ENCODE results near the gene PARD3.
"Not testable (repeated sequence)": the region's sequence is repeated elsewhere in the genome, so short reads cannot be mapped to it uniquely, and the experiment has no call there.

PARD3 gene

DNA sequence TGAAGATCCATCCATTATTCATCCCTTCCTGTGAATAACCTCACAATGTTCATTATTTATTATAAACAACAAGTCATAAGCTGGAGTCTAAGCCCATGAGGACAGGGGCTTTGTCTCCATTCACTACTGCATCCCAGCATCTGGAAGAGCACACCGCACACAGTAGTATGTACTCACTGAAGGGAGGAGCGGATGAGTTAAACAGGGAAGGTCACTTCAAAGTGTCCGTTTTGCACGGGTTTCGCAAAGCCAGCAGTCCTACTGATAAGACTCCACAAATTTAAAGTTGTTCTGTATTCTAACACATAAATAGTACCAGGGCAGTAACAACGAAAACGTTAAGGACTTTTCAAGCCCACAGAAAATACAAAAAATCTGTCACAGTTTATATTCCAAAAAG, 167.9 kb downstream of the PARD3 start:
- no peak overlapping the region for H3K27ac ChIP-seq
- no peaks in the 10 kb centered on the region for H3K27me3 ChIP-seq (ENCODE audit: insufficient read depth, low read depth)
- H3K79me2 ChIP-seq (ENCODE audit: insufficient read depth, low read depth) = peaks cover 5% of the 10 kb centered on the region; the same call in 1 of the 2 replicates
- H3K4me3 ChIP-seq (IDR thresholded peaks at IDR 0.05; ENCODE audit: insufficient read depth, low read depth, low read length) = no peak overlapping the region
- H3K36me3 ChIP-seq (ENCODE audit: insufficient read depth) = no peaks in the 10 kb centered on the region
- no peaks in the 10 kb centered on the region for H3K4me1 ChIP-seq (ENCODE audit: low read depth, poor library complexity, severe bottlenecking)
- H4K20me1 ChIP-seq (ENCODE audit: insufficient read depth) = no peaks in the 10 kb centered on the region
- H3K9ac ChIP-seq = no peak overlapping the region
- TF ChIP-seq, protein P1, sequence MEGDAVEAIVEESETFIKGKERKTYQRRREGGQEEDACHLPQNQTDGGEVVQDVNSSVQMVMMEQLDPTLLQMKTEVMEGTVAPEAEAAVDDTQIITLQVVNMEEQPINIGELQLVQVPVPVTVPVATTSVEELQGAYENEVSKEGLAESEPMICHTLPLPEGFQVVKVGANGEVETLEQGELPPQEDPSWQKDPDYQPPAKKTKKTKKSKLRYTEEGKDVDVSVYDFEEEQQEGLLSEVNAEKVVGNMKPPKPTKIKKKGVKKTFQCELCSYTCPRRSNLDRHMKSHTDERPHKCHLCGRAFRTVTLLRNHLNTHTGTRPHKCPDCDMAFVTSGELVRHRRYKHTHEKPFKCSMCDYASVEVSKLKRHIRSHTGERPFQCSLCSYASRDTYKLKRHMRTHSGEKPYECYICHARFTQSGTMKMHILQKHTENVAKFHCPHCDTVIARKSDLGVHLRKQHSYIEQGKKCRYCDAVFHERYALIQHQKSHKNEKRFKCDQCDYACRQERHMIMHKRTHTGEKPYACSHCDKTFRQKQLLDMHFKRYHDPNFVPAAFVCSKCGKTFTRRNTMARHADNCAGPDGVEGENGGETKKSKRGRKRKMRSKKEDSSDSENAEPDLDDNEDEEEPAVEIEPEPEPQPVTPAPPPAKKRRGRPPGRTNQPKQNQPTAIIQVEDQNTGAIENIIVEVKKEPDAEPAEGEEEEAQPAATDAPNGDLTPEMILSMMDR (conservative IDR thresholded peaks at IDR 0.05; ENCODE audit: low read depth, low read length) = no peak
- no peak overlapping the region for H3K4me2 ChIP-seq
- no peak overlapping the region for H2AFZ ChIP-seq (ENCODE audit: low read depth)

DNA sequence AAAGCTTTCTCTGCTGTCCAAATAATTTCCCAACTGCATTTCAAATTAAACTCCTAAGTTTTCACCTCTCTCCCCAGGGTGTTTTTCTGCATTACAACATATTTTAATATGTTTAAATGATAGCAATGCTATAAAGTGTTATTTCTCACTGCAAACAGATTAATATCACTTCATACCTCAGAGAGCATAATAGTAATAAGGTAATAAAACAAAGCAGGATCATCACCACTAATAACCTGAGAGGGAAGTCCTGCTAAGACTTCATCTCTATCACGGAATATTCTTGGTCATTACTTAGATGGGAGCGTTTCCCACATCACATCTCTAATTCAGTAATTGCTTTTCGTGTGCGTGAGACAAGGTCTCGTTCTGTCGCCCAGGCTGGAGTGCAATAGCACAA, 168.8 kb downstream of the PARD3 start:
- H3K9ac ChIP-seq = no peak overlapping the region
- H3K79me2 ChIP-seq (ENCODE audit: insufficient read depth, low read depth) = peaks cover 3% of the 10 kb centered on the region; the same call in 1 of the 2 replicates
- H4K20me1 ChIP-seq (ENCODE audit: insufficient read depth) = no peaks in the 10 kb centered on the region
- H2AFZ ChIP-seq (ENCODE audit: low read depth) = no peak overlapping the region
- TF ChIP-seq, protein P1 (conservative IDR thresholded peaks at IDR 0.05; ENCODE audit: low read depth, low read length) = no peak
- no peak overlapping the region for H3K4me2 ChIP-seq
- H3K27me3 ChIP-seq (ENCODE audit: insufficient read depth, low read depth) = no peaks in the 10 kb centered on the region
- H3K36me3 ChIP-seq (ENCODE audit: insufficient read depth) = no peaks in the 10 kb centered on the region
- H3K27ac ChIP-seq = no peak overlapping the region
- H3K4me3 ChIP-seq (IDR thresholded peaks at IDR 0.05; ENCODE audit: insufficient read depth, low read depth, low read length) = no peak overlapping the region
- no peaks in the 10 kb centered on the region for H3K4me1 ChIP-seq (ENCODE audit: low read depth, poor library complexity, severe bottlenecking)

DNA sequence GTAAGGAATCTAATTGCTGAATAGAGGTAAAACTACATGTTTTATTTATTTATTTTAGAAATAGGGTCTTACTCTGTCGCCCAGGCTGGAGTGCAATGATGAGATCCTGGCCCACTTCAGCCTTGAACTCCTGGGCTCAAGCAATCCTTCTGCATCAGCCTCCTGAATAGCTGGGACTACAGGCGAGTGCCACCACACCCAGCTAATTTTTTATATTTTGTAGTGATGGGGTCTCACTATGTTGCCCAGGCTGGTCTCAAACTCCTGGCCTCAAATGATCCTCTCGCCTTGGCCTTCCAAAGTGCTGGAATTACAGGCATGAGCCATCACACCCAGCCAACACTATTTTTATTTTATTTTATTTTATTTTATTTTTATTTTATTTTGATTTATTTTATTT, 170.3 kb downstream of the PARD3 start:
- not testable (repeated sequence) for H4K20me1 ChIP-seq (ENCODE audit: insufficient read depth); H3K27ac ChIP-seq; H3K4me2 ChIP-seq; H3K9ac ChIP-seq; H3K36me3 ChIP-seq (ENCODE audit: insufficient read depth); H3K4me3 ChIP-seq (IDR thresholded peaks at IDR 0.05; ENCODE audit: insufficient read depth, low read depth, low read length); H3K79me2 ChIP-seq (ENCODE audit: insufficient read depth, low read depth); H3K27me3 ChIP-seq (ENCODE audit: insufficient read depth, low read depth); H2AFZ ChIP-seq (ENCODE audit: low read depth); H3K4me1 ChIP-seq (ENCODE audit: low read depth, poor library complexity, severe bottlenecking)

DNA sequence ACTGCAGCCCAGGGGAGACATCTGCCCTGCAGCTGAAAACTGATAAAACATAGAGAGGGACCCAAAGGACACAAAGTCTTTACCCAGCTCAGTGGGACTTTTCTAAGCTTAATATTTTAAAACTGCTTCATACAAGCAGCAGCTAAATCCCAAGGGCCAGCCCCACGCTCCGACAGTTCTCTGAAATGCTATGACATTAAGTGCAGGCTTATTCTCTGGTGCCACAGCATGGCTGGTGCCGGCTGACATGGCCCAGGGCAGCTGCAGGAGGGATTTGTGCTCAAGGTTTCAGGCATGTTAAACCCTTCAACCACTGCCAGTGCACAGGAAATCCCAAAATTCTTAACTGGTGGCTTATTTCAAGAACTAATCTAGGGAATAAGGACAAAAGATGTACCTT, 170.9 kb downstream of the PARD3 start:
- no peak overlapping the region for H3K9ac ChIP-seq

DNA sequence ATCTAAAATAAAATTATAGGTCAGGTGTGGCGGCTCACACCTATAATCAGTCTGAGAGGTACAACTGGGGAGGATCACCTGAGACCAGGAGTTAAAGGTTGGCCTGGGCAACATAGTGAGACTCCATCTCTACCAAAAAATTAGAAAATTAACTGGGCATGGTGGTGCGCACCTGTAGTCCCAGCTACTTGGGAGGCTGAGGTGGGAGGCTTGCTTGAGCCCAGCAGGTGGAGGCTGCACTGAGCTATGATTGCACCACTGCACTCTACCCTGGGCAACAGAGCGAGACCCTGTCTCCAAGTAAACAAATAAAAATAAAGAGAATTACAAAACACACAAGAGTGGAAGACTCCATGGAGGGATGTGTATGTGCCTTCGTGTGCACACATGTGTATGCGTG, 171.5 kb downstream of the PARD3 start:
- TF ChIP-seq, protein P1 (conservative IDR thresholded peaks at IDR 0.05; ENCODE audit: low read depth, low read length) = no peak
- Histone ChIP-seq H3K4me2 (no peak overlapping the region), H3K4me3 (IDR thresholded peaks at IDR 0.05; ENCODE audit: insufficient read depth, low read depth, low read length) (no peak overlapping the region), H3K79me2 (ENCODE audit: insufficient read depth, low read depth) (no peaks in the 10 kb centered on the region; the same call in 1 of the 2 replicates), H3K27ac (no peak overlapping the region), H3K4me1 (ENCODE audit: low read depth, poor library complexity, severe bottlenecking) (peaks cover 12% of the 10 kb centered on the region), H3K27me3 (ENCODE audit: insufficient read depth, low read depth) (no peaks in the 10 kb centered on the region), H3K36me3 (ENCODE audit: insufficient read depth) (no peaks in the 10 kb centered on the region), H2AFZ (ENCODE audit: low read depth) (no peak overlapping the region), H3K9ac (no peak overlapping the region), H4K20me1 (ENCODE audit: insufficient read depth) (no peaks in the 10 kb centered on the region)

More for the DNA sequence above, 170.9 kb downstream of the PARD3 start:
- Histone ChIP-seq H3K4me1 (ENCODE audit: low read depth, poor library complexity, severe bottlenecking) (peaks cover 6% of the 10 kb centered on the region), H4K20me1 (ENCODE audit: insufficient read depth) (no peaks in the 10 kb centered on the region), H3K4me3 (IDR thresholded peaks at IDR 0.05; ENCODE audit: insufficient read depth, low read depth, low read length) (no peak overlapping the region), H3K27ac (no peak overlapping the region), H3K27me3 (ENCODE audit: insufficient read depth, low read depth) (no peaks in the 10 kb centered on the region), H3K4me2 (no peak overlapping the region), H3K36me3 (ENCODE audit: insufficient read depth) (no peaks in the 10 kb centered on the region), H2AFZ (ENCODE audit: low read depth) (no peak overlapping the region), H3K79me2 (ENCODE audit: insufficient read depth, low read depth) (no peaks in the 10 kb centered on the region; the same call in 1 of the 2 replicates)
- TF ChIP-seq, protein P1 (conservative IDR thresholded peaks at IDR 0.05; ENCODE audit: low read depth, low read length) = no peak

All from KMS-11 (cell line).